Inflammatory macrophage (primary cell): ENCODE measurements around the gene CPSF7.
"Not testable (repeated sequence)": the region's sequence is repeated elsewhere in the genome, so short reads cannot be mapped to it uniquely, and the experiment has no call there.

Experiments used
- DNase-seq, 2 donors: peaks; one replicate each; pipeline ENCODE4 v3.0.0-alpha.2; 2020 to 2022
- total RNA-seq, 18 experiments: gene quantifications; one replicate each; lab custom pipeline; 2026; ENCODE audit warnings: mixed read lengths in 6 of 18, inconsistent platforms in 2 of 18; lab: John Stamatoyannopoulos, UW

The CPSF7 gene
- total RNA-seq = 32.3 to 73.4 (median 44.9) reads per million in 18 experiments

DNA sequence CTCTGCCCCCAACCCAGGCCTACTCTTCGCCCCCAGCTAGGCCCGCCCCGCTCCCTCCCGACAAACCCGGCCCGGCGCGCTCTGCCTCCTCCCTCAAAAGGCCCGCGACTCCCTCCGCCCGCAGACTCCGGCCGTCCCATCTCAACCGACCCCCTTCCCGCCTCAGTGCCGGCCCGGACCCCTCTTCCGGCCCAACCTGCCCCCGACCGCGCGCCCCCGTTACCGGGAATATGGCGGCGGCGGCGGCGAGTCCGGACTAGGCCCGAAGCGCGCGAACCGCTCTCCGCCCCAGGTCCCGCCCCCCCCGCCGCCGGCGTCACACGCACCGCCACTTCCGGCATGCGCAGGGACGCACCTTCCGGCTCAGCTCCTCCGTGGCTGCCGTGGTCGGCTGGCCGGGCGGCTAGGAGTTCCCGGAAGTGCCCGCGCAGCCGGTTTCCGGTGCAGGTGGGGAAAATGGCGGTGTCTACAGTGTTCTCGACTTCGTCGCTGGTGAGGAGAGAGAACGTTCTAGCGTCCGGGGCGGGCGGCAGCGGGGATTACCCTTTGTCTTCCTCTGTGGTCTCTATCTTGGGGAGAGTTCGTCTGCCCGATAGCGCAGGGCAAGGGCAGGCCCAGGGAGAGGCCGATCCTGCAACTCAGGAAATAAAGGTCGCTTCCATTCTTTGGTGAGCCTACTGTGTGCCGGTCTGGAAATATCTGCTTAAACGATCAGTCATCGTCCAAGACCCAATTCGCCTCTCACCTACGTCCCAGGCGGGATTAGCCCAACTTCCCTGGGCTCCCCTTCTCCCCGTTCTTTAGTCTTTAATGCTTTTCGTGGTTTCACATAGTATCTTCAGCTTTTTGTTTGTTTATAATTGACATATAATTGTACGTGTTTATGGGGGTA is at the start of gene CPSF7, which contains the start of gene SDHAF2:
Gene CPSF7, minus strand, starts transcription at position 285 of the 892 bp plus-strand sequence. CDS start 740 bp downstream, outside the sequence.
Gene SDHAF2, plus strand, starts transcription at position 434 of the 892 bp plus-strand sequence. Its CDS starts 23 bp downstream, at position 457.
- DNase-seq = peak; percentile 96 to 98

DNA sequence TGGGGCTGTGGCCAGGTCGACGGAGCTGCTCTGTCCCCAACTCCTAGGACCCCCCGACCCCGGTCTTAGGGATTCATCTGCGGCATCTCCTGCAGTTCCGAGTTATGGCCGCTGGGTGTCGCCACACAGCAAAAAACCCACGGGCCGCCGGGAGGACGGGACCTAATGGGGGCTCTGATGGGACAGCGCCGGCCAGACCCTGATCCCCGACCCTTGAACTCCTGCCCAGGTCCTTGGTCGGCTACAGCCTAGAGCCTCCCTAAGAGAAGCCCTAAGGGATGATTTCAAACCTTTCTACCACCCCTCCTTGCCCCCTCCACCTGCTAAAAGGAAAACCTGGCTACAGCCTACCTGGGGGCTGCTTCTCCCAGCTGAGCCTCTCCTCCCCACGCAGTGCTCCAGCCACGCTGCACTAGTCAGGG is 48.0 kb upstream of the CPSF7 start:
- peak; percentile 17 to 34 for DNase-seq

GRCh38 chr11:61477126-61477525 is 47.4 kb upstream of the CPSF7 start:
- DNase-seq = no peak

DNA sequence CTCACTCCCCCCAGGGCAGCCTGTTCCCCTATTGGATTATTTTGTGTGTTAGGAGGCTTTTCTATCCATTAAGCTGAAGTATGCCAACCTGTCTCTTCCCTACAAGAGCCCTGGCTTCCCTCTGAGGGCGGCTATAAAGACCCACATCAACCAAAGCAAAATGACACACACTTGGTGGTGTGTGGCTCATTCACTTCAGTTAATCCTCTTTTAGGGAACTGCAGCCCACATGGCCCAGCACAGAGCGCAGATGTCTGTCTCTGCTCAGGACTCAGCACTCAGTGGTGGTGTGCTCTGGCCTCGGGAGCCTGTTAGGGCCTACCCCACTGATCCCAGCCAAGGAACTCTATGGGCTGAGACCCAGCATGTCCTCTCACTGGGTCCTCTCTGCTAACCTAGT is 46.6 kb upstream of the CPSF7 start:
- peak; percentile 32 to 76 for DNase-seq

GRCh38 chr11:61475433-61475832 is 45.7 kb upstream of the CPSF7 start:
- no peak for DNase-seq

GRCh38 chr11:61474013-61474643 is 44.4 kb upstream of the CPSF7 start:
- no peak for DNase-seq

DNA sequence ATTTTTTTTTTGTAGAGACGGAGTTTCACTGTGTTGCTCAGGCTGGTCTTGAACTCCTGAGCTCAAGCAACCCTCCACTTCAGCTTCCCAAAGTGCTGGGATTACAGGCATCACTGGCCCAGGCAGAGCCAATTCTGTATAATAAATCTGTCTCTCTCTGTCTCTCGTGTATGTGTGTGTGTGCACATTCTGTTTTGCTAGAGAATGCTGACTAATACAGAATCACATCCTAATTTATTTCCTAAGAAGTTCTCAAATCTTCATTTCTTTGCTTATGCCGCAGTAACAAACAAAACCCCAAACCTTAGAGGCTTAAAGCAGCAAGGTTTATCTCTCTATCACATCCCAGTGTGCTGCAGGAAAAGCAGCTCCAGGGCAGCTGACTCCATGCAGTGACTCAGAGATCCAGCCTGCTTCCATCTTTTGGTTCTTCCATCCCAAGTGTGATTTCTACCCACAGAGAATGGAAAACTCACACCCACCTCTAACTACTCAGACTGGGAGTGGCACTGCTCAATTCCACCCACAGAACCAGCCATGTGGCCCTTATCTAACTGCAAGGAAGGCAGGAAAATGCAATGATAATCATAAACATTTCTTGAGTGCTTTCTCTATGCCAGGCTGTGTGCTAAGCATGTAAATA is 43.7 kb upstream of the CPSF7 start:
- peak in 1 of 2 donors; percentile 36 for DNase-seq

- DNase-seq = no peak
Measured at GRCh38 chr11:61472868-61473267, 43.1 kb upstream of the CPSF7 start.

DNA sequence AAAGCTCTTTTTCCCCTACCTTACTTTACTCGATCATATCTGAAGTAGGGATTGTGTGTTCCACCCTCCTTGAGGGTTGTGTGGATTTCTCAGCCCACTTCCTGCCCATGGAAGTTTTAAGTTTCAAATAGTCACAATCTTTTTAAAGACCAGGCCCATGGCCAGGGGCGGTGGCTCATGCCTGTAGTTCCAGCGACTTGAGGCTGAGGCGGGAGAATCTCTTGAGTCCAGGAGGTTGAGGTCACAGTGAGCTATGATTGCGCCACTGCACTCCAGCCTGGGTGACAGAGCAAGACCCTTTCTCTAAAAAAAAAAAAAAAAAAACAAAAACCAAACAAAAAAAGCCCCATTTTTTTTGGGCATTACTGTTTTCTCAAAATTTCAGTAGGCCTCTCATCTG is 42.5 kb upstream of the CPSF7 start:
- no peak for DNase-seq

DNA sequence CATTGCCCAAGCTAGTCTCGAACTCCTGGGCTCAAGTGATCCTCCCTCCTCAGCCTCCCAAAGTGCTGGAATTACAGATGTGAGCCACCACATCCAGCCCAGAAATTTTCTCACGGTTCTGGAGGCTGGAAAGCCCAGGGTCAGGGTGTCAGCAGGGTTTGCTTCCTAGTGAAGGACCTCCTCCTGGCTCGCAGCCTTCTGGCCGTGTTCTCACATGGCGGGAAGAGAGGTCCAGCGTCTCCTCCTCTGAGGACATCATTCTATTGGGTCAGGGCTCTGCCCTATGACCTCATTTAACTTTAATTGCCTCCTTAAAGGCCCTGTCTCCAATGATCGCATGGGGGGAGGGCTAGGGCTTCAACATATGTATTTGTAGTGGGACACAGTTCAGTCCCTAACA is 38.2 kb upstream of the CPSF7 start:
- DNase-seq = no peak

DNA sequence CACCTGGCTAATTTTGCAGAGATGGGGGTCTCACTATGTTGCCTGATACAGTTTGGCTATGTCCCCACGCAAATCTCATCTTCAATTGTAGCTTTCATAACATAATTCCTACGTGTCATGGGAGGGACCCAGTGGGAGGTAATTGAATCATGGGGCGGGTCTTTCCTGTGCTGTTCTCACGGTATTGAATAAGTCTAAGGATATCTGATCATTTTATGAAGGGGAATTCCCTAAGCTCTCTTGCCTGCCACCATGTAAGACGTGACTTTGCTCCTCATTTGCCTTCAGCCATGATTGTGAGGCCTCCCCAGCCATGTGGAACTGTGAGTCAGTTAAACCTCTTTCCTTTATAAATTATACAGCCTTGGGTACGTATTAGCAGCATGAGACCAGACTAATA is 37.8 kb upstream of the CPSF7 start:
- DNase-seq = not testable (repeated sequence)

DNA sequence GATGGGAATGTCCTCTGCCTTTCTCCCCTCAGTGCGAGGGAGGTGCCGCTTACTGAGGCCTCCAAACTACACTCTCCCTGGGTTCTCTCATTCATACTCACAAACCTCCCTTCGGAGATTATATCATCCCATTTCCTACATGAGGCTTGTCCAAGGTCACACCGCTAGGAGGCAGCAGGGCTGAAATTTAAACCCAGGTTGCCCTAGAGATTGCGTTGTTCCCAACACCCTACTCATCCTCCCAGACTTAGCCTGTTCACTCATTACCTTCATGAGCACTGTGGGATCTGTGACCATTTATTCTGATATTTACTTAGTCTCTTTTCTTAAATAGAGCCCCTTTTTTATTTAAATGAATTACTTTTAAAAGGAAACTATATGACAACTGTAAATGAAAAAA is 31.2 kb upstream of the CPSF7 start:
- DNase-seq = no peak

DNA sequence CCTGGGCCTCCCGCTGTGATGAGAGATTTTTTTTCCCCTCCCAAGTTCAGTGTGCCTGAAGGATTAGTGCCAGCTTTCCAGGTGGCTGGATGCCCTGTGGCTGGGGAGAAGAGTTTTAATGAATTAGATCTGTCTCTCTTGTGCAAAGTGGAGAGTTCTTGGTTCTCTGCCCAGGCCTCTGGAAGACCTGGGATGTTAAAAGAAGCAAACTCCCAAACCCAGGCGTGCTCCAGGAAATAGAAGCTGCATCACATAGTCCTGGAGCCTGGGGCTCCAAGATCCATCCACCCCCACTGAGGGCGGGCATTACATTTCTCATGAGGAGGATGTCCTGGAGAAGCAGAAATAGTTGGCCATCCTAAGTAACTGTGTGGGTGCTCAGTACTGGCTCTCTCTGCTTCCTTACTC is 30.7 kb upstream of the CPSF7 start:
- DNase-seq = no peak

DNA sequence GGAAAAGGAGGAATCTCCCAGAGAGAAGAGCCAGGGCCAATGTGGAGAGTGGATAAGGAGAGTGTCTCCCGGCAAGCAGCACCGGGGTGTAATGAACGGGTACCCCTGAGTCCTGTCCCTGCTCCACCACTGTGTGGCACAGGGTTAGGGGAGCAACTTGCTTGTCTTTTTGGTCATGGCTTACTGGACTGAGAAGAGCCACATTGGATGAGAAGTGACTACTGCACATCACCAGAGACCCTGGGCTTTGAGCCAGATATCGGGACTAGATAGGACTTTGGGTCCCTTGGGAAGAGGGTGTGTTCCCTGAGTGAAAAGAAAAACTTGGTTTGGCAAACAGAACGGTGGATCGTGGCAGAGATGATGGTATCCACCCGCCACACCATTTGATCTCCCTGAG is 24.7 kb upstream of the CPSF7 start:
- DNase-seq = no peak

DNA sequence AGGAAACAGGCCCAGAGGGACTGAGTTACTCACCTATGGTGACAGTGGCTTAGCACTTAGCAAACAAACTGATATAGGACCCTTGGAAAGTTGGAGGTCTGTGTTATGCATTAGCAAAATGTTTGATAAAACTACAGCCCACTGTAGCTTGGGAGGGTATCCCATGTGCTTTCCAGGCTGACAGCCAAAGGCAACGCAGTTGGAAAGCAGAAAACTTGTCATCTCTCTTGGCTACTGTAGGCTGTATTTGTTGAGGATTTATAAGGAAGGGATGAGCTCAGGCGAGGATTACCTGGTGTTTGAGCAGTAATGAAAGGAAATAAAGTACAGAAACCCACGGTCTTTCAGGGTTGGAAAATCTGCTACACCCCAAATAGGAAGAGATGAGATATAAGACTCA is 23.9 kb upstream of the CPSF7 start:
- no peak for DNase-seq

DNA sequence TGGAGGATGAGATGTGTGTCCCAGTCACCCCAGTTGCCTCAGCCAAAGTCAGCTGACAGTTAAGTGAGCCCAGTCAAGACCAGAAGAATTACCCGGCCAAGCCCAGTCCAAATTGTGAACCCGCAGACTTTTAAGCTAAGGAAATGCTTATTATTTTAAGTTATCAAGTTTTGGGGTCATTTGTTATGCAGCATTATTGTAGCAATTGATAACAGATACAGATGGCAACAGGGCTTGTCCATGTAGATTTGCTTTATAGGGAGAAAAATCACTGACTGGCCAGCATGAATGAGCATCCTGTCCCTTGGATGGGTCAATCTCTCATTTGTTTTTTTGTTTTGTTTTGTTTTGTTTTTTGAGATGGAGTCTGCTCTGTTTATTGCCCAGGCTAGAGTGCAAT is 23.1 kb upstream of the CPSF7 start:
- DNase-seq = peak in 1 of 2 donors; percentile 15

GRCh38 chr11:61448552-61448927 is 18.8 kb upstream of the CPSF7 start:
- no peak for DNase-seq

- no peak for DNase-seq
Measured at GRCh38 chr11:61447601-61448551, 18.1 kb upstream of the CPSF7 start.

DNA sequence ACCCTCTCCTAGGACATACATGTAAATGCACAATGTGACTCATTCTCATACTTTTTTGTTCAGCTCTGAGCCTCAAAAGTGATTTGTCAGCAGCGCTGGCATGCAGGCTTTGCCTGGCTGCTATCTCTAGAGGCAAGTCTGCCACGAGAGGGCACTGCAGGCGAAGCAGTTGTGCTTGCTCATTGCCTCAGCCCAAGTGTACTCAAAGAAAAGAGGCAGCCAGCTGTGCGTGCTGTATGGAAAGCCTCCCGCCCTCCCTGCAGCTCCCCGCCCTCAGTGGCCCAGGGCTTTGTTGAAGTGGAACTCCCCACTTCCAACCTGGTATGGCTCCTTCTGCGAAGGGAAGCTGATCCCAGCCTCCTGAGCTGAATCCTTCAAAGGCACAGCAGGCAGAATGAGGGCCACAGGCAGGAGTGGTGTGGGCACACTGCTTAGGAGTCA is 16.5 kb upstream of the CPSF7 start:
- peak; percentile 86 to 92 for DNase-seq

- DNase-seq = no peak
Measured at GRCh38 chr11:61445516-61445915, 15.7 kb upstream of the CPSF7 start.

DNA sequence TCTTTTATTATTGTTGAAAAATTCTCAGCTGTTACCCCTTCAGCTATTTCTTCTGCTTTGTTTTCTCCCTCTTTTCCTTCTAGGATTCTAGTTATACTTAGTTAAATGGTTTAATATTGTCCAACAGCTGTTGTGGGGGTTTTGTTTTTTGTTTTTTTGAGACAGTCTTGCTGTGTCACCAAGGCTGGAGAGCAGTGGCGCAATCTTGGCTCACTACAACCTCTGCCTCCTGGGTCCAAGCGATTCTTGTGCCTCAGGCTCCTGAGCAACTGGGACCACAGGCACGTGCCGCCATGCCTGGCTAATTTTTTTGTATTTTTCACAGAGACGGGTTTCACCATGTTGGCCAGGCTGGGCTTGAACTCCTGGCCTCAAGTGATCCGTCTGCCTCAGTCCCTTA is 12.8 kb upstream of the CPSF7 start:
- no peak for DNase-seq

GRCh38 chr11:61439615-61440014 is 9.8 kb upstream of the CPSF7 start:
- no peak for DNase-seq
